GM19328 (cell line): ENCODE results near the gene LZTR1.
"Not testable (repeated sequence)": the region's sequence is repeated elsewhere in the genome, so short reads cannot be mapped to it uniquely, and the experiment has no call there.

ENCODE experiments used
- ATAC-seq: cut with Tn5 transposase; IDR thresholded peaks from one replicate; pipeline ENCODE4 v1.9.1; 2021; ENCODE audit warnings: mild to moderate bottlenecking, moderate library complexity; ENCODE audit not compliant: unreplicated experiment

Gene LZTR1

GRCh38 chr22:20981787-20982562 lies at the start of gene LZTR1:
Gene LZTR1 (plus strand): TSS chr22:20982297. CDS start chr22:20982372, 75 bp downstream.
- ATAC-seq, result peak; percentile 78

GRCh38 chr22:20933910-20934309 lies 48.2 kb upstream of the LZTR1 start:
- ATAC-seq, result no peak

GRCh38 chr22:20935049-20935448 lies 47.0 kb upstream of the LZTR1 start:
- ATAC-seq, result not testable (repeated sequence)

- ATAC-seq, result not testable (repeated sequence)
Measured at GRCh38 chr22:20935780-20936539, 46.1 kb upstream of the LZTR1 start.

GRCh38 chr22:20937031-20937793 lies 44.9 kb upstream of the LZTR1 start:
- no peak for ATAC-seq

- ATAC-seq, result no peak
Measured at GRCh38 chr22:20937794-20938671, 44.1 kb upstream of the LZTR1 start.

GRCh38 chr22:20939457-20940185 lies 42.5 kb upstream of the LZTR1 start:
- ATAC-seq, result not testable (repeated sequence)

- no peak for ATAC-seq
Measured at GRCh38 chr22:20940186-20940651, 41.9 kb upstream of the LZTR1 start.

- ATAC-seq, result no peak
Measured at GRCh38 chr22:20940904-20941385, 41.2 kb upstream of the LZTR1 start.

- ATAC-seq, result not testable (repeated sequence)
Measured at GRCh38 chr22:20942203-20942902, 39.7 kb upstream of the LZTR1 start.

- no peak for ATAC-seq
Measured at GRCh38 chr22:20943104-20943933, 38.8 kb upstream of the LZTR1 start.

GRCh38 chr22:20944042-20944441 lies 38.1 kb upstream of the LZTR1 start:
- no peak for ATAC-seq

- ATAC-seq, result no peak
Measured at GRCh38 chr22:20945578-20945934, 36.5 kb upstream of the LZTR1 start.

- no peak for ATAC-seq
Measured at GRCh38 chr22:20946080-20946986, 35.8 kb upstream of the LZTR1 start.

GRCh38 chr22:20946991-20947390 lies 35.1 kb upstream of the LZTR1 start:
- no peak for ATAC-seq

- ATAC-seq, result no peak
Measured at GRCh38 chr22:20948450-20948849, 33.6 kb upstream of the LZTR1 start.

GRCh38 chr22:20948989-20949388 lies 33.1 kb upstream of the LZTR1 start:
- ATAC-seq, result no peak
